ENCODE results near the gene HUS1B. TPM values are rescaled to one million over a fixed set of nuclear protein-coding genes. Genes with fewer than 3 reads are reported as not detected.

HUS1B gene
- 0.24 to 0.34 TPM (median 0.33 TPM) in 3 of 5 replicates, not detected in the others for total RNA-seq (2022; extraction: Qiagen RNA extraction; ENCODE audit: low read depth)

GRCh38 chr6:656460-657252 is at the start of gene HUS1B:
Gene HUS1B, minus strand, starts transcription at chr6:657100. Its CDS starts 156 bp downstream, at chr6:656944.

GRCh38 chr6:692858-693722 is 36.2 kb upstream of the HUS1B start, which contains the start of gene EXOC2:
Gene EXOC2, minus strand, starts transcription at chr6:693139. Its CDS starts 55,321 bp downstream, at chr6:637818.

Other genes with a start within 250 kb of the HUS1B start
- gene EXOC2, start 36.0 kb upstream of the HUS1B start, total RNA-seq (2022; extraction: Qiagen RNA extraction; ENCODE audit: low read depth), result 8.8 to 14.0 TPM (median 10.2 TPM) in 5 replicates

Measured in A549 treated with ZK216348 at 1 μM for 4 hours (cell line).